GM12892 (cell line): ENCODE data around the gene PGLYRP1. TPM values are rescaled to one million over a fixed set of nuclear protein-coding genes. Genes with fewer than 3 reads are reported as not detected.

Experiments used
- DNase-seq: peaks from one replicate; pipeline ENCODE4 v3.0.0; 2011; ENCODE audit not compliant: insufficient read length
- FAIRE-seq: peaks from 2 replicates; lab custom pipeline; 2011; peaks lifted over from hg19 to GRCh38; lab: Jason Lieb, UNC
- POLR2A ChIP-seq: IDR thresholded peaks from 2 replicates; pipeline ENCODE4 v1.6.1; 2011; ENCODE audit warnings: low read depth, low read length, control low read depth
- POLR2AphosphoS5 ChIP-seq: IDR thresholded peaks from 2 replicates; pipeline ENCODE4 v1.6.1; 2011; ENCODE audit warnings: low read depth, low read length, control low read depth
- TAF1 ChIP-seq: IDR thresholded peaks from 2 replicates; pipeline ENCODE4 v1.6.1; 2011; ENCODE audit warnings: low read depth, mild to moderate bottlenecking, control low read depth, low read length, borderline replicate concordance
- polyA plus RNA-seq: library from polyadenylated mRNA; unstranded; fragments of >200 nt; gene quantifications from one replicate; pipeline ENCODE4 v1.2.1, GENCODE V29; 2012; ENCODE audit warnings: missing spikeins, inconsistent platforms; ENCODE audit not compliant: missing spikeins

PGLYRP1 gene
- polyA plus RNA-seq = not detected

- TF ChIP-seq TAF1 (no peak), POLR2AphosphoS5 (no peak), POLR2A (no peak)
- FAIRE-seq (no peak), DNase-seq (no peak)
Measured at GRCh38 chr19:46022431-46023310, at the start of gene PGLYRP1. PGLYRP1 (minus strand) TSS chr19:46023053; CDS start chr19:46023021, 32 bp downstream.

- DNase-seq (no peak), FAIRE-seq (no peak)
- TF ChIP-seq POLR2A (no peak), TAF1 (no peak), POLR2AphosphoS5 (no peak)
Measured at GRCh38 chr19:46069806-46070341, 47.0 kb upstream of the PGLYRP1 start.

GRCh38 chr19:46068345-46069258 lies 45.7 kb upstream of the PGLYRP1 start:
- FAIRE-seq = no peak
- DNase-seq = no peak
- TF ChIP-seq POLR2A (no peak), TAF1 (no peak), POLR2AphosphoS5 (no peak)

GRCh38 chr19:46067691-46068090 lies 44.8 kb upstream of the PGLYRP1 start:
- no peak for FAIRE-seq

GRCh38 chr19:46066471-46066870 lies 43.6 kb upstream of the PGLYRP1 start:
- DNase-seq (no peak), FAIRE-seq (no peak)
- no peak for TF ChIP-seq POLR2A

More at GRCh38 chr19:46067691-46068090, 44.8 kb upstream of the PGLYRP1 start:
- no peak for TF ChIP-seq POLR2A
- no peak for DNase-seq

- TF ChIP-seq POLR2AphosphoS5 (no peak), TAF1 (no peak), POLR2A (no peak)
- DNase-seq = no peak
- FAIRE-seq = no peak
Measured at GRCh38 chr19:46065486-46066071, 42.7 kb upstream of the PGLYRP1 start.

GRCh38 chr19:46063201-46063600 lies 40.3 kb upstream of the PGLYRP1 start:
- no peak for FAIRE-seq
- no peak for TF ChIP-seq TAF1
- no peak for TF ChIP-seq POLR2A
- no peak for TF ChIP-seq POLR2AphosphoS5
- DNase-seq = no peak

GRCh38 chr19:46060012-46060411 lies 37.2 kb upstream of the PGLYRP1 start:
- no peak for DNase-seq

GRCh38 chr19:46058778-46059177 lies 35.9 kb upstream of the PGLYRP1 start:
- TF ChIP-seq POLR2A (no peak), POLR2AphosphoS5 (no peak), TAF1 (no peak)
- DNase-seq (no peak), FAIRE-seq (no peak)

More at GRCh38 chr19:46060012-46060411, 37.2 kb upstream of the PGLYRP1 start:
- FAIRE-seq = no peak
- TF ChIP-seq POLR2AphosphoS5 (no peak), POLR2A (no peak), TAF1 (no peak)

- no peak for FAIRE-seq
- TF ChIP-seq TAF1 (no peak), POLR2A (no peak), POLR2AphosphoS5 (no peak)
- DNase-seq = no peak
Measured at GRCh38 chr19:46056536-46056935, 33.7 kb upstream of the PGLYRP1 start.

- DNase-seq = no peak
- TF ChIP-seq POLR2A (no peak), POLR2AphosphoS5 (no peak), TAF1 (no peak)
- no peak for FAIRE-seq
Measured at GRCh38 chr19:46052896-46053295, 30.0 kb upstream of the PGLYRP1 start.
